Osteoblast (primary cell): ENCODE measurements around the gene PARD3B. TPM values are rescaled to one million over a fixed set of nuclear protein-coding genes. Genes with fewer than 3 reads are reported as not detected.

Experiments
- DNase-seq: peaks from one replicate; pipeline ENCODE4 v3.0.0; 2011; ENCODE audit warnings: low spot score, mixed read lengths; ENCODE audit not compliant: insufficient read length; ENCODE audit errors: missing footprints
- H2AFZ ChIP-seq: 2 replicates; pipeline ENCODE4 v1.6.0; 2011; ENCODE audit warnings: mild to moderate bottlenecking, low read length
- H3K27ac ChIP-seq: 2 replicates; pipeline ENCODE4 v1.5.1; 2011; ENCODE audit warnings: mild to moderate bottlenecking, low read depth, low read length, moderate library complexity
- H3K27me3 ChIP-seq: 2 replicates; pipeline ENCODE4 v1.6.0; 2012; ENCODE audit warnings: mild to moderate bottlenecking, control low read depth, inconsistent platforms, low read length, moderate library complexity; ENCODE audit not compliant: insufficient read depth
- H3K36me3 ChIP-seq: 2 replicates; pipeline ENCODE4 v1.5.1; 2011; ENCODE audit warnings: mild to moderate bottlenecking, low read length, control low read depth, moderate library complexity; ENCODE audit not compliant: insufficient read depth
- H3K4me1 ChIP-seq: 2 replicates; pipeline ENCODE4 v1.5.1; 2011; ENCODE audit warnings: mild to moderate bottlenecking, low read length, control low read depth, moderate library complexity; ENCODE audit not compliant: insufficient read depth
- H3K4me2 ChIP-seq: 2 replicates; pipeline ENCODE4 v1.6.0; 2011; ENCODE audit warnings: mild to moderate bottlenecking, low read length; ENCODE audit not compliant: insufficient read depth
- H3K4me3 ChIP-seq: fragments of 200-600 bp; sonication (generic); 3 replicates; pipeline ENCODE4 v1.5.1; 2012; ENCODE audit warnings: mild to moderate bottlenecking, low read length, inconsistent platforms; ENCODE audit not compliant: insufficient read depth
- H3K79me2 ChIP-seq: 2 replicates; pipeline ENCODE4 v1.6.0; 2012; ENCODE audit warnings: mild to moderate bottlenecking, low read length, control low read depth, inconsistent platforms; ENCODE audit not compliant: insufficient read depth
- H3K9me3 ChIP-seq: 2 replicates; pipeline ENCODE4 v1.5.1; 2011; ENCODE audit warnings: low read depth, low read length, control low read depth
- H4K20me1 ChIP-seq: 2 replicates; pipeline ENCODE4 v1.6.0; 2012; ENCODE audit warnings: mild to moderate bottlenecking, low read length, control low read depth; ENCODE audit not compliant: insufficient read depth
- total RNA-seq: library from RNA; depleted of rRNA; stranded (reverse); fragments of >200 nt; gene quantifications from 2 replicates; pipeline ENCODE4 v1.2.3, GENCODE V29; 2012
- TF ChIP-seq, protein P1 (sequence below): IDR thresholded peaks from 2 replicates; pipeline ENCODE4 v1.5.1; 2011; ENCODE audit warnings: mild to moderate bottlenecking, low read depth, low read length, moderate library complexity; ENCODE audit errors: extremely low read depth

Gene PARD3B
- total RNA-seq, 1 donor = 22.4 TPM

DNA sequence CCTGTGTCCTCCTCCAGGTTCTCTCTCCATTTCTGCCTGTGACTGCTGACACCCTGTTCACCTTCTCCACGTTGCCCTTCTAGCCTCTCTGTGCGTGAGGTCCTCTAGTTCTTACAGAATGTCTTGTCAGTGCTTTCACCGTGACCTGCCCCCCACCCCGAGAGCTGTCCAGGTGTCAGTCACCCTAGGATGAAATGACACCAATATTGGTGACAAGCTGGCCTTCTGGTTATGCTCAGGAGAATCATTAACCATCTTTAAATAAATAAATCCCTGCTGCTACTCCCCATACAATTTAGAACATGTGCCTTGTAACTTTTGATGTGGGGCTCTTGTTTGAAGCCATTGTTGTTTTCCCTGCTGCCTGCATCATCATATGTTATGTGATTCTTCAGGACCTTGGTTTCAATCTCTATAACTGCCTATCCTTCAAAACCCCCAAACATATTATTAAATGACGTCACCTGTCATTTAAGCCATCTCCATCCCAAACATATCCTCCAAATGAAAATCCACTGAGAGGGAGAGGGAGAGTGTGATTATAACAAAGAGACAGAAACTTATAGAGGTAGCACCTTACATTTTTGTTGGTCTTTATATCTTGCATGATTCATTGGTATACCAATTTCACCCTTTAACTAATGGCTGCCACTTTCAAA lies 496.3 kb downstream of the PARD3B start:
- no peaks in the 10 kb centered on the region for H3K9me3 ChIP-seq
- no peak overlapping the region for H3K27ac ChIP-seq
- H3K79me2 ChIP-seq = no peaks in the 10 kb centered on the region
- H3K4me3 ChIP-seq = no peak overlapping the region
- H3K4me2 ChIP-seq = no peak overlapping the region
- no peaks in the 10 kb centered on the region for H3K27me3 ChIP-seq
- no peaks in the 10 kb centered on the region for H3K36me3 ChIP-seq
- H2AFZ ChIP-seq = no peak overlapping the region
- TF ChIP-seq, protein P1, sequence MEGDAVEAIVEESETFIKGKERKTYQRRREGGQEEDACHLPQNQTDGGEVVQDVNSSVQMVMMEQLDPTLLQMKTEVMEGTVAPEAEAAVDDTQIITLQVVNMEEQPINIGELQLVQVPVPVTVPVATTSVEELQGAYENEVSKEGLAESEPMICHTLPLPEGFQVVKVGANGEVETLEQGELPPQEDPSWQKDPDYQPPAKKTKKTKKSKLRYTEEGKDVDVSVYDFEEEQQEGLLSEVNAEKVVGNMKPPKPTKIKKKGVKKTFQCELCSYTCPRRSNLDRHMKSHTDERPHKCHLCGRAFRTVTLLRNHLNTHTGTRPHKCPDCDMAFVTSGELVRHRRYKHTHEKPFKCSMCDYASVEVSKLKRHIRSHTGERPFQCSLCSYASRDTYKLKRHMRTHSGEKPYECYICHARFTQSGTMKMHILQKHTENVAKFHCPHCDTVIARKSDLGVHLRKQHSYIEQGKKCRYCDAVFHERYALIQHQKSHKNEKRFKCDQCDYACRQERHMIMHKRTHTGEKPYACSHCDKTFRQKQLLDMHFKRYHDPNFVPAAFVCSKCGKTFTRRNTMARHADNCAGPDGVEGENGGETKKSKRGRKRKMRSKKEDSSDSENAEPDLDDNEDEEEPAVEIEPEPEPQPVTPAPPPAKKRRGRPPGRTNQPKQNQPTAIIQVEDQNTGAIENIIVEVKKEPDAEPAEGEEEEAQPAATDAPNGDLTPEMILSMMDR = no peak
- DNase-seq = no peak
- no peaks in the 10 kb centered on the region for H3K4me1 ChIP-seq
- no peaks in the 10 kb centered on the region for H4K20me1 ChIP-seq

DNA sequence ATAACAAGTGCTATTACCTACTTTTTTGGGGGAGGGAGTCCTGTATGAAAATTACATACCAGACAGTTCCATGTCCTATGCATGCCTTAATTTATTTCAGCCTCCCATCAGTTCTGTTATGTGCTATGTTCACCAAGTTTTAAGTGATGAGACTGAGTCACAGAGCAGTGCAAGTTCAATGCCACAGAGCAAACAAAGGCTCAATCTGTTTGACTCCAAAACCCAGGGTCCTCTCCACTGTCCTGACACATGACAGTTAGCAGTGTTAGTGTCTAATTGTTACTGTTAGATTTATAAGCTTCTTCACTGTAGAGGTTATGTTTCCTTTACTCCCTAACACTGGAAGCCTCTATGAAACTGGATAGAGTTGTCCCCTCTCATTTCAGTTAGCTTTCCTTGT lies 498.0 kb downstream of the PARD3B start:
- TF ChIP-seq, protein P1 = no peak
- H3K27ac ChIP-seq = no peak overlapping the region
- H3K36me3 ChIP-seq = no peaks in the 10 kb centered on the region
- H3K79me2 ChIP-seq = no peaks in the 10 kb centered on the region
- H3K4me1 ChIP-seq = no peaks in the 10 kb centered on the region
- H3K27me3 ChIP-seq = no peaks in the 10 kb centered on the region
- DNase-seq = no peak
- H3K4me3 ChIP-seq = no peak overlapping the region
- no peak overlapping the region for H3K4me2 ChIP-seq
- H2AFZ ChIP-seq = no peak overlapping the region
- H4K20me1 ChIP-seq = no peaks in the 10 kb centered on the region
- no peaks in the 10 kb centered on the region for H3K9me3 ChIP-seq

DNA sequence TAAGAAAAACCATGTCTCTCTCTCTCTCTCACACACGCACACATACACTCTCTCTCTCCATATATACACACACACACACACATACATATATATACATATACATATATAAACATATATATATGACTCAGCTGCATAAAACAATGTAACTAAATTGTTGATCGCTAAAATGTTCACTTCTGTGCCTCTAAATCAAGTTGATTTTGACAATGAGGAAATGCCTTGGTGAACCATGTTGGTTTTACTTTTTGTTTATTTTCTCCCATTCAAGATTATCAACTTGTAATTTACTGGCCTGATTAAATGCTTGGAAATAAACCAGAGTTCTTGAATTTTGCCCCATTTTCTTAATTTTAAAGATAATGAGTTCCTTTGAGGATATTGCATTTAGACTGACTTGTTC lies 500.4 kb downstream of the PARD3B start:
- Histone ChIP-seq H4K20me1 (no peaks in the 10 kb centered on the region), H3K4me1 (no peaks in the 10 kb centered on the region), H3K79me2 (no peaks in the 10 kb centered on the region), H3K4me2 (no peak overlapping the region), H3K27me3 (no peaks in the 10 kb centered on the region), H3K9me3 (no peaks in the 10 kb centered on the region), H3K4me3 (no peak overlapping the region), H2AFZ (no peak overlapping the region), H3K27ac (no peak overlapping the region), H3K36me3 (no peaks in the 10 kb centered on the region)
- TF ChIP-seq, protein P1 = no peak
- DNase-seq = no peak

DNA sequence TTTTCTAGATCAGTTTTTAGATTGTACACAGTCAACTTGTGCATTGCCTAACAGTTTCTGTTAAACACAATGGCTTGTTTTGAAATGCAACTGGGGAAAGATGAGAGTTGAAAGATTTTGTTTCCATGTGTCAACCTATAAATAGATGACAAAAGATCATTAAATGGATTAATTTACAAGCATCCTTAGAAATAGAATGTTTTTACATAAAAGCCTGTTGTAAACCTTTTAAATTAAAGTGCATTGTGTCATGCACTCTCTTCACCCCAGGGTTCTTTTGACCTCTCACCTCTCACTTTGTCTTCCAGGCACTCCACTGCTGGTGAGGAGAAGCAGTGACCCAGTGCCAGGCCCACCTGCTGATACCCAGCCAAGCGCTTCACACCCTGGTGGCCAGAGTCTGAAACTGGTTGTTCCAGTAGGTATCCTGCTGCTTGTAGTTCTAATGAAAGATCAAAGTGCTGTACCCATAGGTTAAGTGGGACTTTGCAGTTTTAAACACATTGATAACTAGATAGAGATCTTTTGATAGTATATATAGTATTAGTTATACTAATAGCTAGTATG lies 502.1 kb downstream of the PARD3B start:
- DNase-seq = no peak
- Histone ChIP-seq H3K9me3 (no peaks in the 10 kb centered on the region), H3K4me2 (no peak overlapping the region), H3K4me3 (no peak overlapping the region), H3K27me3 (no peaks in the 10 kb centered on the region), H3K27ac (no peak overlapping the region), H3K4me1 (no peaks in the 10 kb centered on the region), H4K20me1 (no peaks in the 10 kb centered on the region), H2AFZ (no peak overlapping the region), H3K36me3 (no peaks in the 10 kb centered on the region), H3K79me2 (no peaks in the 10 kb centered on the region)
- TF ChIP-seq, protein P1 = no peak
